ENCODE data around the gene HSD17B3.
"Not testable (repeated sequence)": the region's sequence is repeated elsewhere in the genome, so short reads cannot be mapped to it uniquely, and the experiment has no call there.

The HSD17B3 gene

DNA sequence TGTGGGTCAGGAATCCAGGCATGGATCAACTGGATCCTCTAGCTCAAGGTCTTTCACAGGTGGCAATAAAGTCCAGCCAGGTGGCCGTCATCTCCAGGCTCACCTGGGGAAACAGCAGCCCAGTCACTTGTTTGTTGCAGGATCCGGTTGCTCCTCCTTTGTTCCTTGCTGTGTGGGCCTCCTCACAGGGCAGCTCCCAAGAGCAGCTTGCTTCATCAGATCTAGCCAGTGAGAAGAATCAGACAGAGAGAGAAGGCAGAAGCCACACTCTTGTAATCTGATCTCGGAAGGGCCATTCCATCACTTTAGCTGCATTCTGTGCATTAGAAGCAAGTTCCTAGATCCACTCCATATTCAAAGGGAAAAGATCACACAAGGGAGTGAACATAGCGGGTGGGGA is 3.2 kb upstream of the HSD17B3 start:
- DNase-seq = no peak

DNA sequence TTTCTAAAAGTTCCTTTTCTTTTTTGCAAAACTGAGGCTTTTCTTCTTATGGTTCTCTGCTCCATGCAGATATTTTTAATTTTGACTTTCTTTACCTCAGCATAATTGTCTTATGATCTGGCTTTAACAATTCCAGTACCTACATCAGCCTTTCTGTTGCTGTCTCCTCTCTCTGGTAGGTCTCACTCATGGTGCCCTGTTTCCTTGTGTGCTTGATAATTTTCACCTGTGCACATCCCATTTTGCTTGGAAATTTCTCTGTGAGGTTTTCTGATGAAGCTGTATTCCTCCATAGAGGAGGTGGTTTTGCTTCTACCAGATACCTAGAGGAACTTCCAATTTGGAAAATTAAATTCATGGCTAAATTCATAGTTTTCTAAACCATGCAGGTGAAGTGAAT is 2.3 kb upstream of the HSD17B3 start:
- no peak for DNase-seq

DNA sequence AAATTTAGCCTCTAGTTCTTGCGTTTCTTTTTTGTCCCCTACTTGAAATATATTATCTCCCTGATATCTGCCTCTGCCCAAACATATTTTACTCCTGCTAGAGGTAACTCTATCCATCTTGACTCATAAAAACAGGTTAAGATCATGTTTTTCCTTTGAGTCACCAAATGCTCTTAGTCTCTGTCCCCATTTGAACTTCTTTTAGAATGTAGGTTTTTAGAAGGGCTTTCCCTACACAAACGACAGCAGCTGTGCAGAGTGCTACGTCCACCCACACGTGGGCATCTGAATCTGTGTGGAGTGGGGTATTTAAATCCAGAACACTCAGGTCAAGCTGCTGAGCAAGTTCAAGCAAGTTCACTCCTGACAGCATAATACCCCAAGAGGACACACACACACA is 2.2 kb downstream of the HSD17B3 start:
- DNase-seq = no peak

DNA sequence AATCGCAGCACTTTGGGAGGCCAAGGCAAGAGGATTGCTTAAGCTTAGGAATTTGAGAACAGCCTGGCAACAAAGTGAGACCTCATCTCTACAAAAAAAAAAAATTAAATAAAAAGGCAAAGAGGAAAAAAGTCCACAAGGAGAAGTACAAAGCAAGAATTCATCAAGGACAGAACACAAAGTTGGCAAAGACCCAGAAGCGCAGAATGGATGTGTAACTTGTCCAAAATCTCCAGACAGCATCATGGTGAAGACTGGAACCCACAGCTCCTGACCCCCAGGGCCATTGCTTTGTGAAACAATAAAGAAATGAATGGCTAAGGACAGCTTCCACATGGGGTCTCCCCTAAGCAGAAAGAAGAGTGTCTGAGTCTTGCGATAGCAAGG is 7.8 kb downstream of the HSD17B3 start:
- no peak for DNase-seq

DNA sequence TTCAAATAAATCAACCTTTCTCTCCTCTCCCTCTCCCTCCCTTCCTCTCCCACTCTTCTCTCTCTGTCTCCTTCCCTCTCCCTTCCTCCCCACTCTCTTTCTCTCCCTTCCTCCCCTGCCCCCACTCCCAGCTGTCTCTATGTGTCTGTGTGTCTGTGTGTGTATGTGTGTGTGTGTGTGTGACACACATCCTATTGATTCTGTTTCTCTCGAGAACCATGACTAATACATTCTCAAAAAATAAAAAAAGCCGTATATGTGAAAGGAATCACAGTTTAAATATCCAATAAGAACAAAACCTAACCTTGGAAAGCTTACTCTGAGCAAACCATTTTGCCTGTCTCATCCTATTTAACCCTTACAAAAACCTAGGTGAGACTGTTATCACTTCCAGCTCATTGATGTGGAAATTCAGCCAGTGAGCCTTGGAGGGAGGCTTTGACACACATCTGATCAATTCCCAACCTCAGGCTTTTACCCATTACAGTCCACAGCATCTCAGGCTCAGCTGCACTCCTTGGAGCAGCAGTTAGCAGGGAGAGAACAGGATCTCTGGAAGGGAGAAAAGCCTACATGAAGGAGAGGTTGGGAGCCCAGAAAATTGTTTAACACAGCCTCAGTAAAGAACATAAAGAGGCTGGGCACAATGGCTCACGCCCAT is 8.3 kb downstream of the HSD17B3 start:
- DNase-seq = no peak

DNA sequence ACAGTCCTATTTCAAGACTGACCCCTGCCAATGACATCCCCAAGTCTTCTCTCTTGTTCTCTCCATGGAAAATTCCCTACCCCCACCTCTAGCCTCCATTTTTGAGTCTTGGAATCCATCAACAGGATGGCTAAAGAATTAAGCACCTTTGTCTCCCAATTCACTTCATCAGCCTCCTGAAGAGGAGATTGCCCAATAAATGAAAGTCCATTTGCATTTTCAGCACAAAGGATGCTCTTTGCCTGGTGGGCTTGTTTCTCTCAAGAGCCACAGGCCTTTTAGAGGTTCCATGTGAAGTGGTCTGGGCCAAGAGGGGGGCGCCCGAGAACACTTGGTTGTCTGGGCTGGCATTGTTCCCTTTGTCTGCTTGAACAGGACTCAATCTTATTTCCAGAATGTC is 12.6 kb downstream of the HSD17B3 start:
- DNase-seq = no peak

DNA sequence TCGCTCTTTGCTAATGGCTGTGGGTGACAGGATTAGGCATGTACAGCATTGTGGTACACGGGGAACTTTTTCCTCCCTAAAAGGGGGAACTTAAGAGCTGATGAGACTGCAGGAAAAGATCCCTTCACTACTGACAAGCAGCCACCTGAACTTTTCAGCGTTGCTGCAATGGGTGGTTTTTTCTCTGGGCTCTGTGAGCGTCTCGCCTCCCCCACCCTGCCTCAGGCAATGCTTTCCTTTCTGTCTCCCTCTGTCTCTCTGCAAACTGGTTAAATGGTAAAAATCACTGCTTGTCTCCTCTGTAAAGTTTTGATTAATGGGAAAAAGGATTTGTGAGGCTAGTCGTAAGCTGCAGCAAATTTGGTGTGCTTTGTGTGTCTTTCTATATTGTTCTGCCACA is 20.3 kb downstream of the HSD17B3 start:
- DNase-seq = no peak

DNA sequence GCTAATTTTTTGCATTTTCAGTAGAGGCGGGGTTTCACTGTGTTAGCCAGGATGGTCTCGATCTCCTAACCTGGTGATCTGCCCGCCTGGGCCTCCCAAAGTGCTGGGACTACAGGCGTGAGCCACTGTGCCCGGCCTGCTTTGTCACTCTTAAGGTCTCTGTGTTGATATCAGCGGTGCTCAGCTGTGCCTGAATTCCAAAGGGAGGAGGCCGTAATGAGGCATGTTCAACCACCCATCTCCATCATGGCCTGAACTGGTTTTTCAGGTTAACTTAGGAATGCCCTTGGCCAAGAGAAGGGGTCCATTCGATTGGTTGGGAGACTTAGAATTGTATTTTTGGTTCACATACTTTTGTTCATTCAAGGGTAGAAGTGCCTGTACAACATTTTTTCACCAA is 22.0 kb downstream of the HSD17B3 start:
- no peak for DNase-seq

DNA sequence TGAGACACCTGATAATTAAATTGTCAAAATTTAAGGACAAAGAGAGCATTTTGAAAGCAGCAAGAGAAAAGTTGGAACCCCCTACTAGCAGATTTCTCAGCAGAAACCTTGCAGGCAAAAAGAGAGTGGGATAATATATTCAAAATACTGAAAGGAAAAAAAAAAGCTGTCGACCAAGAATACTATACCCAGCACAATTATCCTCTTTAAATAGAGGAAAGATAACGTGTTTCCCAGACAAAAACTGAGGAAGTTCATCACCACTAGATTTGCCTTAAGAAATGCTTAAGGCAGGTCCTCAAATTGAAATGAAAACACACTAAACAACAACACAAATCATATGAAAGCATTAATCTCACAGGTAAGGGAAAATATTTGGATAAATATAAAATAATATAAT is 27.0 kb downstream of the HSD17B3 start:
- DNase-seq = no peak

DNA sequence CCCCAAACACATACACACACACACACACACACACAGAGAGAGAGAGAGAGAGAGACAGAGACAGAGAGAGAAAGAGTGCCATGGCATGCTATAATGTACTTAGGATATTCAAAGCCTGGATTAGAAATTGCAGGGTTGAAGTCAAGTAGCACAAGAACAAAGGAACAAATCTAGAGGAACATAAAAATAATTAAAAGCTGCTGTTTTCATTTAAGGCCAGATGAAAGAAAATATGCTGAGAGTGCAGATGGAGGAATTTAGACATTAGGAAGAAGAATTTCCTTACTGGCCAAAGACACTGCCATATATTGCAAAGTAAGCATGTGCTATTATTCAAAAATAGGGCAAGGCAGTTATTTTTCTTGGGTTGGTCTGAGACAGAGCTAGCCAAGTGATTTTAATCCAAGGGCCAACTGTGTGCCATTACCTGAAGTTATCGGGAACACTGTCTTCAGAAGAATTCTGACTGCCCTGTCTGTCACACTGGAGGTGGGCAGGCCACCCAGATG is 31.7 kb downstream of the HSD17B3 start:
- no peak for DNase-seq

DNA sequence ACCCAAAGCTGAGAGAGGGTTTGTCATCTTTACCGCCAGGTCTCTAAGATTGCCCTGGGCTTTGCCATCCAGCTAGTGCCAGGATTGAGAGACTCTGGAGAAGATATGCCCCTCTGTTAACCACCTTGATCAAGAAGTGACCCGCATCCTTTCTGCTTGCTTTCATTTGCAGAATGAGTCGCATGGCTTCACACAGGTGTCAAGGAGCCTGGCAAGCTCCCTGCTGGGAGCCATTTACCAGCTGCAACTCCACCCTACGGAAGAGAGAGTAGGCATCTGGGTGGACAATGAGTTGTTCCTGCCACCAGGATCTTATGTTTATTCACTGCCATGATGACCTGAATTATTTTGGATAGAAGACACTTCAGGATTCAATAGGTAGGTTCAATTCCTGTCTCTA is 43.0 kb downstream of the HSD17B3 start:
- DNase-seq = no peak

DNA sequence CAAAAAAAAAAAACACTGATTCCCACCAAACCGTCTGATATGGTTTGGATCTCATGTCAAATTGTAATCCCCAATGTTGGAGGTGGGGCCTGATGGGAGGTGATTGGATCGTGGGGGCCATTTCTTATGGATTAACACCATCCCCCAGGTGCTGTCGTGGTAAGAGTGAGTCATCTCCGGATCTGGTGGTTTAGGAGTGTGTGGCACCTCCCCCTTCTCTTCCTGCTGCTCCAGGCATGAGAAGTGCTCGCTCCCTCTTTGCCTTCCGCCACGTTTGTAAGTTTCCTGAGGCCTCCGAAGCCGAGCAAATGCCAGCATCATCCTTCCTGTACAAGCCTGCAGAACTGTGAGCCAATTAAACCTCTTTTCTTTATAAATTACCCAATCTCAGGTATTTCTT is 45.2 kb downstream of the HSD17B3 start:
- no peak for DNase-seq

DNA sequence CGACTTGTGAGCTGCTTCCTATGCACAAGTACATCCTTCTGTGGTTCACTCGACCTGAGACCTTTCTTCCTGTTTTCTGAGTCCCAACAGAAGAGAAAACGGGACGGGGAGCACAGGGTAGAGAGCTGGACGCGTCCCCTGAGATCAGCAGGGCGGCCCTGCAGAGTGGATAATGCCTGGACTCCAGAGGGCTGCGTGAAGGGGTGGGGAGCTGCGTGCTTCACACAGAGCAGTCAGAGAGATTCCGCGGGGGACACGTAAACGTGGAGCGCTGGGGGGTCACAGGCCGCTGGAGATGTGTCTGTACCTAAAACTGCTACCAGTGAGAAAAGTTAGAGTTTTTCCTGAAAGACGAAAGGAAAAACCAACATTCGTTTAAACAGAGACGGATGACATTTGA is 46.3 kb downstream of the HSD17B3 start:
- no peak for DNase-seq

DNA sequence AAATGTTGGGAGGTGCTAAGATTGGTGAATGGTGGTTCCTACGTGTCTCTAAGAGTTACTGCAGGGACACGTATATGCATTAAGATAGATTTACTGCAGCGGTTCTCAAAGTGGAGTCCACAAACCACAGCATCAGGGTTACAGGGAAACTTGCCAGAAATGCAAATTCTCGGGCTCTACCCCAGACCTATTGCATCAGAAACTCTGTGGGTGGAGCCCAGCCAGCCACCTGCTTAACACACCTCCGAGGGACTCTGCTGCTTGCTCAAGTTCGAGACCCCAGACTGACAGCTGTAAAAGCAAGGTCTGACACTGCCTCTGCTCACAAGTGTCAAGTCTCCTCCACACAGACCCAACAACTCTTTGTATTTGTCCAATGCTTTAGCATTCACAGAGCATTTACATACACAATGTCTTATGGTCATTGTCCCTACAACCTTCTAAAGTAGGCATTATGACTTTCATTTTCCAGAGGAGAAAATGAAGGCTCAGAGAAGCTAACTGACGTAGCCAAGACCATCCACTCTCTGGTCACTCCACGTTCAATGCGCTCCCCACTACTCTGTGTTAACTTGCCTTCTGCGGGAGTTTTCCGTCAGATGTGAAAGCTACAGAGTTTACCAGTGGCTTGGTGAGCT is 48.8 kb downstream of the HSD17B3 start:
- no peak for DNase-seq

DNA sequence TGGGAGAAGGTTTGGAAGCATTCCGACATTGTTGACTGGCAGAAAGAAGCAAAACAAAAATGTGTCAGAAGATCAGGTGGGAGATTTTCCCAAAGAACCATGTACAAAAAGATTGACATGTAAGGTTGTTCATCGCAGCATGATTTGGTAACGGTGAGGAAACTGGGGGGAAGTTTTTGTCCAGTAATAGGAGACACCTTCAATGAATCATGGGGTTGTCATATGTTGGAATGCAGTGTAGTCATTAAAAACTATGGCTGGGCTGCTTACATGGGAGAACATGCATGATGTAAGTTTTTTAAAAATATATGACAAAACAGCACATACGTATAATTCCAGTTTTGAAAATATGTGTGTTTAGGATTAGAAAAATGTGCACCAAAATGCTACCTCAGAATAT is 50.5 kb downstream of the HSD17B3 start:
- no peak for DNase-seq

DNA sequence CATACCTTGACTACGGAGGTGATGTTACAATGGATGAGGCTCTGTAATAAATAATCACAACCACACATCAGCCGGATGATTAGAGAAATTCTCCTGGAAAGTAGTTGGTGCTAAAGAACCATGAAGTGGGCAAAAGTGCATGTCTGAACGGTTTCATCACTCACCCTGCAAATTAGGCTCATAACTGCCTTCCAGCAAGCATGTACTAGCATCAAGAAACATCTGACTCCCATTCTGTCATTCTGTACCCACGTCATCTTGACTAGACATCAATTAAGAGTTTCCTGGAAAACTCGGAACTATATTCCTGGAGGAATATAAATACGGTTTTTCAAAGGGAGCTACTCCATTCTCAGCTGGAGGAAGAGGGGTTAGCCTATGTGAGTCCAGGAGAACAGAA is 52.2 kb downstream of the HSD17B3 start:
- no peak for DNase-seq

DNA sequence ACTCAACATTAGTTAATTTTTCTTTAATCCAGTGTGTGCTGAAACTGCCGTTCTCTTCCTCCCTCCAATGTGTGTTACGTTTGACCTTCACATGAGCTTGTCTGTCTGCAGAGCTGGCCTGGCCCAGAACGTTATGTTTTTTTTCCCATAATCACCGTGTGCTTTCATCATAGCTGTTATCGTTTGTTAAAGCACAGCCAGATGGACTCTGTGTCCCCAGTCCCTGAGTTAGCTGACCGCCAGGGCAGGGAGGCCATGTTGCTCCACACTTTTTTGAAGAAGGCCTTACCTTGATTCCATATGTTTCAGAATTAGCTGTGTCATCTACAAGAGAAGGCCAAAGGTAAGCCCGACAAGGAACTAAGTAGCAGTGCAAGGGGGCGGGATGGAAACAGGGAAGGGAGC is 55.7 kb downstream of the HSD17B3 start:
- no peak for DNase-seq

DNA sequence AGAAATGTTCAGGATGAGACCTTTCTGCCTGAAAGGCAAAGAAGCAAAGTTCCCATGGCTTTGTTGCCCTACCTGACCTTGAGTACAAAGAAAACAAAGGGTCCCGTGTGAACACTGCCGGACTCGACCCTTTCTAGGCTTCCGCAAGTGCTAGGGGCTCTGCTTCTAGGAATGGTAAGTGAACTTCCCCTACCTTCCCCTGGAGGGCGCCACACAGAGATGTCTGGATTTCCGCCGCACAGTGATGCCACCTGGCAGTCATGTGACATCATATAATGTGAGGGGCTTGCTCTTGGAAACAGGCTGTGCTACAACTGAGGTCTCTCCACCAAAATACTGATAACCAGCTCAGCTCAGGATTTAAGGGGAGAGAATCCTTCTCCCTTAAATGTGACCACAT is 56.6 kb downstream of the HSD17B3 start:
- DNase-seq = no peak

DNA sequence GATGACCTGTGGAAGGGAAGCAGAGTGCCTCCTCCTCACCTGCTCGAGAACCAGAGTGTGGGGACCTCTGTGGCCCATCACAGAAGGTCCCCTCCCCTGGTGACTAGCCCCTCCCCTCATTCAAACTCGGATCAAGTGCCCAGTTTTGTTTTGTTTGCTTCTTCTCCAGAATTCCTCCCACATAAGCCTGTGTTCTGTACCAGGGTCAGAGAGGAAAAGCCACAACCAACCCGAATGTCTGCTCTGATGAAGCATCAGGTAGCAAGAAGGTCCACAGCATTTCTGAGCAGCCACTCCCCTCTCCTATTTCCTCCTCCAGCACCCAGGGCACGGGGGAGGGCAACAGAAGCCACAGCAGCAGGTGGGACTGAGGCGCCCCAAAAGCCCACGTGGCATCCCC is 58.2 kb downstream of the HSD17B3 start:
- DNase-seq = no peak

DNA sequence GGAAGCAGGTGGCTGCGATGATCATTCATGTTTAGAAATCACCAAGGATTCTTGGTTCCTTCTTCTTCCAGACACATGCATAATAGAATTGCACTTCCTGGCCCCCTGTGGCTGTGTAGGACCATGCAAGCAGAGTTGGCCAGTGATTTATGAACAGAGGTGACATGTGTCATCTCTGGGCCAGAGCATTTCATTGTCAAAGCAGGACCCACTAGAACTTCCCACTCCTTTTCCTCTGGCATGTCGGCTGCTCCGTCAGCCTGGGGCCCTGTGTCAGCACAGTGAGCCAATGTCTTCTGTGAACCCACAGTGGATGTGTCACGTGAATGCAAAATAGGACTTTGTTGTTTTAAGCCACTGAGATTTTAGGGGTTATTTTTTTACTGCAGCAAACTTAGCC is 59.2 kb downstream of the HSD17B3 start:
- no peak for DNase-seq

DNA sequence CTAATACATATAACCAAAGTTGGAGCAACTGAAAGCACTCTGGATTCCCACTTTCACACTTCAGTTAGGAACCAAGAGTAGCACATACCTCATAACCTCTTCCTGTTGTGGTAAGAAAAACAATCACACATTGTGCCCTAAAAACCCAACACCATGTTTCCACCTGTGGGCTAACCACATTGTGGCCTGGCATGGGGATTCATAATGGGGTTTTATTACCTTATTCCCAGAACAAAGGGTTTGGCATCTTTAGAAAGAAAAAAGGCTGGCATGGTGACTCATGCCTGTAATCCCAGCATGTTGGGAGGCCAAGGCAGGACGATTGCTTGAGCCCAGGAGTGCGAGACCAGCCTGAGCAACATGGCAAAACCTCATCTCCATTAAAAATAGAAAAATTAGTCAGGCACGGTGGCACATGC is 60.6 kb downstream of the HSD17B3 start:
- no peak for DNase-seq

DNA sequence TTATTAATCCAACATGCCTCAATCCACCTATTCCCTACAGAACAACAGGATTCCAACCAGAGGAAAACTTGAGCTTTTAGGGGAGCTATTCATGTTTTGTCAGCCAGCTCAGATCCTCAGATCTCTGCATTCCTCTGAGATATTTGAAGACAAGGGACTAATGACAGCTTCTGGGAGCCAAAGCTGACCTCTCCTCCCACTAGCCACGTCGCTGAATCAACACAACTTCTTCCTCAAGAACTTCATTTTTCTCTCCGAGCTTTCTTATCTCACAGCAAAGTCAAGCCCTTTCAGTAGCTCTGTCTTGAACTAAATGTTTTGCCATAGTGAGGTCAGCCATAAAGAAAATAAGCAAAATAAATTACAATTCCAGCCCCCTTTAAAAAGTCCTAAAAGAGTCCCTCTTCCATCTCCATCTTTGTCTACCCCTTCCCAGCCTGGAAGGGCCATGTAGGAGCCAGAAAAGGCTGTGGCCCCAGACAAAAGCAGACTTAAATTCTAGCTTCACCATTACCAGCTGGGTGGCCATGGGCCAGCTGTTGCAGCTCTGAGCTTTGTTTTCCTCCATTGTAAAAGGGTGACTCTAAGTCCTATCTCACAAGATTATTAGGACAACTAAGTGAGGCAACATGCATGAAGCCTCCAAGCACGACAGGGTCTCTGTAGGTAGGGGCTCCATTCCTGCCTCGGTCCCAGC is 65.0 kb downstream of the HSD17B3 start:
- no peak for DNase-seq

DNA sequence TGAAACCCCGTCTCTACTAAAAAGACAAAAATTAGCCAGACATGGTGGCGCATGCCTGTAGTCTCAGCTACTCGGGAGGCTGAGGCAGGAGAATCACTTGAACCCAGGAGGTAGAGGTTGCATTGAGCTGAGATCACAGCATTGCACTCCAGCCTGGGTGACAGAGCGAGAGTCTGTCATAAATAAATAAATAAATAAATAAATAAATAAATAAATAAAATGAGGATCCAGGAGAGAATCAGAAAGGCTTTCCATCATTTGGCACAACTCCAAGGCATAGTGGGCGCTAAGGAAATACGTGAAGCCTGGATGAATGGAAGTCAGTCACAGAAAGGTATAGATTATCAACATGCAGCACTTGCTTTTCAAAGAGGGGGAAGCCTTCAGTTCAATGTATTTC is 65.6 kb downstream of the HSD17B3 start:
- not testable (repeated sequence) for DNase-seq

DNA sequence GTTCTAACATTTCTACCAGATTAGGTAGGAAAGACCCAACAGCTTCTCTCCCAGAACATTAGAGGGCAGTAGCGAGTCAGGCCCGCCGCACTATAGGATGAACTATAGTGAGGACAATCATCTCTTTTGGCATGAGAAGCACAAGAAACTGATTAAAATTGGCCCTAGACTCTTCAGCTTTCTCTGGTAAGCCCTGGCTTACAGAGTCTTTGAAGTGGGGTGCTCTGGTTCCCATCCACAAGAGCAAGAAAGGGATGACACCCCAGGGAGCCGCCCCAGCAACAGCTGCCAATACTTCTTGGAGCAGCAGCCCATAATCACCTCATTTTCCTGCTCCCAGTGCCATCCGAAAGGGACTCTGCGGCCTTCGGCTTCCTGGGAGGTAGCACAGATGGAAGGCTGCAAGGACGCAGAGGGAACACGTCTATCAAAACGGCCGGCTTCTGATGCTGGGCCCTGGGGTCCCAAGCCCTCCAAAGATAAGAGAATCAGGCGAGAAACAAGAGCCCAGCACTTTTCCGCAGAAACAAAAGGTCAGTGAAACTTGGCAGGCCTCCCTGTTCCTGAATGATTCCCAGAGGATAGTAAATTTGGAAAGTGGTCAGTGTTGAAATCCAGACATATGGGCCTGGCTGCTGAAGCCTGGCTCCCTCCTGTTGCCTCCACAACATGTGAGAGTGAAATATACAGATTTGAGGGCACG is 69.3 kb downstream of the HSD17B3 start:
- peak in 2 of 6 experiments; percentile 19 to 27 for DNase-seq

Data from stimulated activated naive CD4-positive, alpha-beta T cell (primary cell).